ENCODE data around the gene CYP3A7.
"Not testable (repeated sequence)": the region's sequence is repeated elsewhere in the genome, so short reads cannot be mapped to it uniquely, and the experiment has no call there.

The CYP3A7 gene

GRCh38 chr7:99698867-99699730 is 35.9 kb downstream of the CYP3A7 start:
- DNase-seq, result not testable (repeated sequence)

GRCh38 chr7:99694912-99695304 is 40.1 kb downstream of the CYP3A7 start:
- no peak for DNase-seq

- no peak for DNase-seq
Observed at GRCh38 chr7:99694201-99694911, 40.6 kb downstream of the CYP3A7 start.

- DNase-seq, result peak; percentile 20
Observed at GRCh38 chr7:99693427-99694200, 41.4 kb downstream of the CYP3A7 start.

- no peak for DNase-seq
Observed at GRCh38 chr7:99693100-99693426, 41.9 kb downstream of the CYP3A7 start.

- DNase-seq, result not testable (repeated sequence)
Observed at GRCh38 chr7:99692563-99692962, 42.4 kb downstream of the CYP3A7 start.

- DNase-seq, result not testable (repeated sequence)
Observed at GRCh38 chr7:99691658-99692057, 43.3 kb downstream of the CYP3A7 start.

- not testable (repeated sequence) for DNase-seq
Observed at GRCh38 chr7:99690918-99691317, 44.1 kb downstream of the CYP3A7 start.

GRCh38 chr7:99685871-99686608 is 49.0 kb downstream of the CYP3A7 start:
- not testable (repeated sequence) for DNase-seq

- DNase-seq, result no peak
Observed at GRCh38 chr7:99685129-99685758, 49.8 kb downstream of the CYP3A7 start.

- DNase-seq, result no peak
Observed at GRCh38 chr7:99679400-99680191, 55.4 kb downstream of the CYP3A7 start, which contains the start of gene CYP3A5. CYP3A5 (minus strand) TSS chr7:99679996; CDS start chr7:99679896, 100 bp downstream.

- no peak for DNase-seq
Observed at GRCh38 chr7:99679032-99679399, 56.0 kb downstream of the CYP3A7 start.

- DNase-seq, result no peak
Observed at GRCh38 chr7:99677648-99678045, 57.3 kb downstream of the CYP3A7 start.

GRCh38 chr7:99677013-99677647 is 57.9 kb downstream of the CYP3A7 start:
- DNase-seq, result no peak

GRCh38 chr7:99674995-99675742 is 59.8 kb downstream of the CYP3A7 start:
- no peak for DNase-seq

GRCh38 chr7:99672573-99672972 is 62.4 kb downstream of the CYP3A7 start:
- no peak for DNase-seq

GRCh38 chr7:99669782-99670181 is 65.2 kb downstream of the CYP3A7 start:
- DNase-seq, result no peak

GRCh38 chr7:99668541-99668940 is 66.5 kb downstream of the CYP3A7 start:
- DNase-seq, result no peak

GRCh38 chr7:99667179-99667578 is 67.8 kb downstream of the CYP3A7 start:
- DNase-seq, result no peak

GRCh38 chr7:99666013-99666395 is 69.0 kb downstream of the CYP3A7 start:
- no peak for DNase-seq
